ENCODE results near the gene FRS2. TPM values are rescaled to one million over a fixed set of nuclear protein-coding genes. Genes with fewer than 3 reads are reported as not detected.

The FRS2 gene
- total RNA-seq, 2 experiments from 2014 or later: 9.5 to 10.4 TPM

- intact Hi-C loops (cut with DNase I, micrococcal nuclease): loop anchor here (1.0 to 2.0 kb wide), 5 partner anchors 99 to 415 kb away; partner anchors contain the start of gene FRS2 (in 1 of the 2)
- Mint-ChIP-seq H3K27ac (peak overlapping the region; percentile 0), H3K4me1 (peaks cover 16% of the 10 kb centered on the region), H3K36me3 (ENCODE audit: low read depth) (peaks cover 26% of the 10 kb centered on the region), H3K27me3 (no peaks in the 10 kb centered on the region), H3K9me3 (ENCODE audit: low read depth) (no peaks in the 10 kb centered on the region), H3K4me3 (no peak overlapping the region)
- ATAC-seq (no peak), DNase-seq (no peak)
- ChIA-PET CTCF (interaction anchor here (0.7 to 4.4 kb wide), 23 partner anchors 7 to 415 kb away, joined by 3 to 39 read pairs (median 7); partner anchors contain the start of genes CCT2 and LYZ), POLR2A (no interaction called here)
Observed at GRCh38 chr12:69570000-69570516, 99.9 kb downstream of the FRS2 start.

GRCh38 chr12:69570545-69571399, 100.6 kb downstream of the FRS2 start:
- ATAC-seq: peak; percentile 86
- CTCF ChIA-PET: interaction anchor here (0.6 to 4.4 kb wide), 33 partner anchors 8 to 416 kb away, joined by 3 to 39 read pairs (median 5); partner anchors contain the start of genes CCT2 and LYZ
- H3K4me1 Mint-ChIP-seq: peaks cover 16% of the 10 kb centered on the region
- no peaks in the 10 kb centered on the region for H3K27me3 Mint-ChIP-seq
- intact Hi-C loops (cut with DNase I, micrococcal nuclease): loop anchor here (1.0 to 2.0 kb wide), 8 partner anchors 100 to 416 kb away; partner anchors contain the start of gene FRS2 (in 1 of the 2)
- POLR2A ChIA-PET: interaction anchor here (0.6 to 0.7 kb wide), 2 partner anchors 13 to 1464 kb away, joined by 3 read pairs; no protein-coding TSS in a partner anchor
- peak; percentile 67 for DNase-seq
- peaks cover 27% of the 10 kb centered on the region for H3K36me3 Mint-ChIP-seq (ENCODE audit: low read depth)
- no peak overlapping the region for H3K4me3 Mint-ChIP-seq
- no peak overlapping the region for H3K27ac Mint-ChIP-seq
- no peaks in the 10 kb centered on the region for H3K9me3 Mint-ChIP-seq (ENCODE audit: low read depth)

- ATAC-seq (no peak), DNase-seq (no peak)
- peaks cover 26% of the 10 kb centered on the region for H3K36me3 Mint-ChIP-seq (ENCODE audit: low read depth)
- no peaks in the 10 kb centered on the region for H3K9me3 Mint-ChIP-seq (ENCODE audit: low read depth)
- no peaks in the 10 kb centered on the region for H3K27me3 Mint-ChIP-seq
- POLR2A ChIA-PET: no interaction called here
- H3K4me3 Mint-ChIP-seq: no peak overlapping the region
- no peak overlapping the region for H3K27ac Mint-ChIP-seq
- CTCF ChIA-PET: interaction anchor here (1.0 kb wide), 1 partner anchor 11 kb away, joined by 5 read pairs; no protein-coding TSS in a partner anchor
- intact Hi-C loops (cut with DNase I, micrococcal nuclease): no loop called here
- H3K4me1 Mint-ChIP-seq: peaks cover 8% of the 10 kb centered on the region
Observed at GRCh38 chr12:69575346-69575745, 105.2 kb downstream of the FRS2 start.

- Mint-ChIP-seq H3K4me3 (no peak overlapping the region), H3K36me3 (ENCODE audit: low read depth) (peaks cover 14% of the 10 kb centered on the region), H3K4me1 (peaks cover 8% of the 10 kb centered on the region), H3K9me3 (ENCODE audit: low read depth) (no peaks in the 10 kb centered on the region), H3K27ac (no peak overlapping the region), H3K27me3 (no peaks in the 10 kb centered on the region)
- ChIA-PET CTCF (interaction anchor here (0.7 to 3.2 kb wide), 2 partner anchors 8 to 222 kb away, joined by 3 to 22 read pairs; no protein-coding TSS in a partner anchor), POLR2A (no interaction called here)
- no peak for ATAC-seq
- DNase-seq: no peak
- intact Hi-C loops (cut with DNase I, micrococcal nuclease): no loop called here
Observed at GRCh38 chr12:69578283-69578682, 108.1 kb downstream of the FRS2 start.

GRCh38 chr12:69579029-69579428, 108.8 kb downstream of the FRS2 start:
- Mint-ChIP-seq H3K9me3 (ENCODE audit: low read depth) (no peaks in the 10 kb centered on the region), H3K27ac (no peak overlapping the region), H3K36me3 (ENCODE audit: low read depth) (peaks cover 10% of the 10 kb centered on the region), H3K27me3 (no peaks in the 10 kb centered on the region), H3K4me1 (peaks cover 10% of the 10 kb centered on the region), H3K4me3 (no peak overlapping the region)
- POLR2A ChIA-PET: no interaction called here
- DNase-seq (no peak), ATAC-seq (no peak)
- intact Hi-C loops (cut with DNase I, micrococcal nuclease): no loop called here
- CTCF ChIA-PET: interaction anchor here (0.6 to 3.2 kb wide), 3 partner anchors 9 to 1600 kb away, joined by 3 to 22 read pairs (median 4); no protein-coding TSS in a partner anchor

- intact Hi-C loops (cut with DNase I, micrococcal nuclease): loop anchor here (10.0 kb wide), 2 partner anchors 155 to 765 kb away; partner anchors contain the start of gene RAB3IP (in 1 of the 2)
- peaks cover 2% of the 10 kb centered on the region for H3K36me3 Mint-ChIP-seq (ENCODE audit: low read depth)
- no peak overlapping the region for H3K27ac Mint-ChIP-seq
- ChIA-PET CTCF (interaction anchor here (1.7 to 3.2 kb wide), 2 partner anchors 10 to 222 kb away, joined by 4 to 22 read pairs; no protein-coding TSS in a partner anchor), POLR2A (interaction anchor here (0.5 kb wide), 1 partner anchor 22 kb away, joined by 3 read pairs; no protein-coding TSS in a partner anchor)
- DNase-seq (no peak), ATAC-seq (no peak)
- no peaks in the 10 kb centered on the region for H3K27me3 Mint-ChIP-seq
- no peak overlapping the region for H3K4me3 Mint-ChIP-seq
- H3K9me3 Mint-ChIP-seq (ENCODE audit: low read depth): no peaks in the 10 kb centered on the region
- peaks cover 10% of the 10 kb centered on the region for H3K4me1 Mint-ChIP-seq
Observed at GRCh38 chr12:69580074-69580473, 109.9 kb downstream of the FRS2 start.

- intact Hi-C loops (cut with DNase I, micrococcal nuclease): loop anchor here (10.0 kb wide), 2 partner anchors 152 to 768 kb away; partner anchors contain the start of gene RAB3IP (in 1 of the 2)
- Mint-ChIP-seq H3K4me3 (no peak overlapping the region), H3K4me1 (peaks cover 19% of the 10 kb centered on the region), H3K27ac (no peak overlapping the region), H3K9me3 (ENCODE audit: low read depth) (no peaks in the 10 kb centered on the region), H3K27me3 (no peaks in the 10 kb centered on the region), H3K36me3 (ENCODE audit: low read depth) (peaks cover 8% of the 10 kb centered on the region)
- ChIA-PET POLR2A (no interaction called here), CTCF (interaction anchor here (2.8 kb wide), 1 partner anchor 12 kb away, joined by 17 read pairs; no protein-coding TSS in a partner anchor)
- DNase-seq (peak; percentile 27), ATAC-seq (no peak)
Observed at GRCh38 chr12:69583203-69583602, 113.0 kb downstream of the FRS2 start.

GRCh38 chr12:69585189-69586062, 115.2 kb downstream of the FRS2 start, which contains the start of gene CCT2:
Gene CCT2, plus strand, starts transcription at chr12:69585459. Its CDS starts 63 bp downstream, at chr12:69585522.
- peak; percentile 98 for DNase-seq
- Mint-ChIP-seq H3K27ac (peak within 1 kb of the TSS; percentile 95), H3K27me3 (no peaks in the 10 kb centered on the region), H3K36me3 (ENCODE audit: low read depth) (peaks cover 26% of the 10 kb centered on the region), H3K4me1 (peaks cover 30% of the 10 kb centered on the region), H3K4me3 (peak within 1 kb of the TSS; percentile 96), H3K9me3 (ENCODE audit: low read depth) (no peaks in the 10 kb centered on the region)
- POLR2A ChIA-PET: interaction anchor here (1.0 kb wide), 1 partner anchor 225 kb away, joined by 3 read pairs; no protein-coding TSS in a partner anchor
- intact Hi-C loops (cut with DNase I, micrococcal nuclease): loop anchor here (1.0 to 10.0 kb wide), 11 partner anchors 113 to 782 kb away; partner anchors contain the start of genes CNOT2 (in 2 of the 2), CPSF6 (in 2 of the 2), FRS2 (in 2 of the 2) and RAB3IP (in 2 of the 2)
- ATAC-seq: peak; percentile 94
- CTCF ChIA-PET: interaction anchor here (1.0 to 2.7 kb wide), 5 partner anchors 10 to 195 kb away, joined by 3 to 11 read pairs (median 5); no protein-coding TSS in a partner anchor

- Mint-ChIP-seq H3K27me3 (no peaks in the 10 kb centered on the region), H3K36me3 (ENCODE audit: low read depth) (peaks cover 51% of the 10 kb centered on the region), H3K4me3 (no peak overlapping the region), H3K27ac (no peak overlapping the region), H3K9me3 (ENCODE audit: low read depth) (no peaks in the 10 kb centered on the region), H3K4me1 (peaks cover 39% of the 10 kb centered on the region)
- DNase-seq (no peak), ATAC-seq (no peak)
- intact Hi-C loops (cut with DNase I, micrococcal nuclease): loop anchor here (5.0 to 10.0 kb wide), 5 partner anchors 116 to 779 kb away; partner anchors contain the start of genes CNOT2 (in 2 of the 2), FRS2 (in 1 of the 2), KCNMB4 (in 1 of the 2) and RAB3IP (in 1 of the 2)
- ChIA-PET CTCF (no interaction called here), POLR2A (no interaction called here)
Observed at GRCh38 chr12:69588527-69588926, 118.3 kb downstream of the FRS2 start.

GRCh38 chr12:69589082-69589481, 118.9 kb downstream of the FRS2 start:
- peak overlapping the region; percentile 13 for H3K27ac Mint-ChIP-seq
- no peak overlapping the region for H3K4me3 Mint-ChIP-seq
- ATAC-seq (no peak), DNase-seq (no peak)
- peaks cover 37% of the 10 kb centered on the region for H3K4me1 Mint-ChIP-seq
- ChIA-PET CTCF (no interaction called here), POLR2A (no interaction called here)
- no peaks in the 10 kb centered on the region for H3K27me3 Mint-ChIP-seq
- intact Hi-C loops (cut with DNase I, micrococcal nuclease): loop anchor here (5.0 to 10.0 kb wide), 5 partner anchors 117 to 778 kb away; partner anchors contain the start of genes CNOT2 (in 2 of the 2), FRS2 (in 1 of the 2), KCNMB4 (in 1 of the 2) and RAB3IP (in 1 of the 2)
- H3K36me3 Mint-ChIP-seq (ENCODE audit: low read depth): peaks cover 56% of the 10 kb centered on the region
- H3K9me3 Mint-ChIP-seq (ENCODE audit: low read depth): no peaks in the 10 kb centered on the region
